Endodermal cell (in vitro differentiated cells): Measurements from ENCODE around the gene FGFR3. TPM values are rescaled to one million over a fixed set of nuclear protein-coding genes. Genes with fewer than 3 reads are reported as not detected.

Source experiments
- DNase-seq: peaks from one replicate; pipeline ENCODE4 v3.0.0-alpha.2; 2017
- H3K27ac ChIP-seq: 2 replicates; pipeline ENCODE4 v1.5.1; 2013; ENCODE audit warnings: mild to moderate bottlenecking, low read depth, low read length, moderate library complexity
- H3K27me3 ChIP-seq: 2 replicates; pipeline ENCODE4 v1.6.1; 2013; ENCODE audit warnings: mild to moderate bottlenecking, low read length, moderate library complexity; ENCODE audit not compliant: insufficient read depth, control insufficient read depth, poor library complexity, severe bottlenecking
- H3K36me3 ChIP-seq: 2 replicates; pipeline ENCODE4 v1.7.0; 2013; ENCODE audit warnings: mild to moderate bottlenecking, low read length, moderate library complexity; ENCODE audit not compliant: control insufficient read depth, insufficient read depth
- H3K4me1 ChIP-seq: one replicate; pipeline ENCODE4 v1.7.0; 2013; ENCODE audit warnings: low read length; ENCODE audit not compliant: control insufficient read depth, insufficient read depth
- H3K4me3 ChIP-seq: 2 replicates; pipeline ENCODE4 v1.5.1; 2013; ENCODE audit warnings: mild to moderate bottlenecking, low read length, moderate library complexity
- H3K9ac ChIP-seq: 2 replicates; pipeline ENCODE4 v1.6.1; 2013; ENCODE audit warnings: mild to moderate bottlenecking, low read length, moderate library complexity; ENCODE audit not compliant: poor library complexity, severe bottlenecking; ENCODE audit errors: extremely low read depth
- H3K9me3 ChIP-seq: 2 replicates; pipeline ENCODE4 v1.6.1; 2013; ENCODE audit warnings: mild to moderate bottlenecking, low read length, moderate library complexity; ENCODE audit not compliant: control insufficient read depth
- H3K27ac Mint-ChIP-seq: 2 replicates; pipeline ENCODE4 v1.8.0; 2020; ENCODE audit warnings: mixed read lengths
- H3K27me3 Mint-ChIP-seq: 2 replicates; pipeline ENCODE4 v1.8.0; 2021; ENCODE audit warnings: mild to moderate bottlenecking, mixed read lengths; ENCODE audit not compliant: insufficient read depth
- H3K36me3 Mint-ChIP-seq: 2 replicates; pipeline ENCODE4 v1.8.0; 2020; ENCODE audit warnings: low read depth, mixed read lengths
- H3K4me1 Mint-ChIP-seq: 2 replicates; pipeline ENCODE4 v1.8.0; 2020; ENCODE audit warnings: mixed read lengths
- H3K4me3 Mint-ChIP-seq: 2 replicates; pipeline ENCODE4 v1.8.0; 2020; ENCODE audit warnings: mild to moderate bottlenecking, moderate library complexity, mixed read lengths
- H3K9me3 Mint-ChIP-seq: 2 replicates; pipeline ENCODE4 v1.8.0; 2020; ENCODE audit warnings: mild to moderate bottlenecking, mixed read lengths
- WGBS, 2 experiments: methylation state at CpG; one replicate each; pipeline versions ENCODE4 v1.1.5 to v1.1.7; 2013; ENCODE audit warnings: missing lambda C conversion rate in 2 of 2, mixed read lengths in 1 of 2; ENCODE audit not compliant: insufficient coverage in 1 of 2, insufficient read length in 1 of 2; 5-methylcytosine and 5-hydroxymethylcytosine counted together
- total RNA-seq, 2 donors: library from RNA; stranded (reverse); fragmentation: NEBNext Ultra II Directional in 1 of 2; extraction: Animal tissue kit (Norgen Biotek cat#: 25700) in 1 of 2; gene quantifications; 2 replicates in 1 of 2; 3 replicates in 1 of 2; pipeline ENCODE4 v1.2.1, GENCODE V29; 2021
- TF ChIP-seq, protein P1 (sequence below): fragments of 200-600 bp; sonication (generic); conservative IDR thresholded peaks from 2 replicates; pipeline ENCODE4 v1.5.0; 2021; ENCODE audit warnings: antibody characterized with exemption, mild to moderate bottlenecking

The FGFR3 gene
- total RNA-seq, 2 donors from 2014 or later, result 107 to 125 TPM

DNA sequence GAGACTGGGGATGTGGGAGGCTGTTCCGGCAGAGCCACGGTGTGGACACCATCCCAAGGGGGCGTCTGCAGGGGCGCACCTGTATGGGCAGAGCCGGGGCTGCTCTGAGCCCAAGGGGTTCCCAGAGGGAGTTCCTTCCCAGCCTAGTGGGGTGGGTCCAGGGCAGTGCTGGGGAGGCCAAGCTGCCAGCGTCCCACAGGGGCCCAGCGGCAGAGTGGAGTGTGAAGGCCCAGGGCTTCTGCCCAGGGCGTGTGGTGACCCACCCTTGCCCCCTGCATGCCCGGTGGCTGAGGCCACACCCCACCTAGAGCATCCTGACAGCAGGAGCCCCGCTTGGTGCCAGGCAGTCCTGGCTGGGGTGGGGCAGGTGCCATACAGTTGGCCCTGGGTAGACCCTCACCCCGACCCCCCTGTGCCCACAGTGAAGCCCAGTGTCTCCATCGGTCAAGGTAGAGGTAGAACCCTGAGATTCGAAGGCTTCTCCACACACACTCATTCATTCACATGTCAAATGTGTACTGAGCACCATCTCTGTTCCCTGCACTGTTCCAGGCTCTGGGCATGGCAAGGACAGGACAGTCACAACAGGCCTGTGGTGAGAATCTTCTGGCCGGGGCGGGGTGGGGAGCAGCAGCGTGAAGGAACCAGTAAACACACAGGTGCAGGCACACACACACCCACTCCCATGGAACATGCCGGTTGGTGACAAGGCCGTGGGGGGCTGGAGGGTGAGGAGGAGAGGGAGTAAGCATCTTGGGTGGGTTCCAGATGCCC, 42.5 kb upstream of the FGFR3 start:
- TF ChIP-seq, protein P1, sequence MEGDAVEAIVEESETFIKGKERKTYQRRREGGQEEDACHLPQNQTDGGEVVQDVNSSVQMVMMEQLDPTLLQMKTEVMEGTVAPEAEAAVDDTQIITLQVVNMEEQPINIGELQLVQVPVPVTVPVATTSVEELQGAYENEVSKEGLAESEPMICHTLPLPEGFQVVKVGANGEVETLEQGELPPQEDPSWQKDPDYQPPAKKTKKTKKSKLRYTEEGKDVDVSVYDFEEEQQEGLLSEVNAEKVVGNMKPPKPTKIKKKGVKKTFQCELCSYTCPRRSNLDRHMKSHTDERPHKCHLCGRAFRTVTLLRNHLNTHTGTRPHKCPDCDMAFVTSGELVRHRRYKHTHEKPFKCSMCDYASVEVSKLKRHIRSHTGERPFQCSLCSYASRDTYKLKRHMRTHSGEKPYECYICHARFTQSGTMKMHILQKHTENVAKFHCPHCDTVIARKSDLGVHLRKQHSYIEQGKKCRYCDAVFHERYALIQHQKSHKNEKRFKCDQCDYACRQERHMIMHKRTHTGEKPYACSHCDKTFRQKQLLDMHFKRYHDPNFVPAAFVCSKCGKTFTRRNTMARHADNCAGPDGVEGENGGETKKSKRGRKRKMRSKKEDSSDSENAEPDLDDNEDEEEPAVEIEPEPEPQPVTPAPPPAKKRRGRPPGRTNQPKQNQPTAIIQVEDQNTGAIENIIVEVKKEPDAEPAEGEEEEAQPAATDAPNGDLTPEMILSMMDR, result no peak
- no peaks in the 10 kb centered on the region for H3K36me3 ChIP-seq
- 91% methylated on average over 7 to 17 of the region's 18 CpGs for WGBS, 2 experiments
- H3K9ac ChIP-seq, result no peak overlapping the region
- no peaks in the 10 kb centered on the region for H3K27me3 ChIP-seq
- no peak overlapping the region for H3K4me3 ChIP-seq
- no peaks in the 10 kb centered on the region for H3K9me3 ChIP-seq
- H3K4me1 Mint-ChIP-seq, result no peaks in the 10 kb centered on the region
- no peak overlapping the region for H3K27ac ChIP-seq
- no peaks in the 10 kb centered on the region for H3K36me3 Mint-ChIP-seq
- no peaks in the 10 kb centered on the region for H3K4me1 ChIP-seq
- H3K27me3 Mint-ChIP-seq, result no peaks in the 10 kb centered on the region
- no peaks in the 10 kb centered on the region for H3K9me3 Mint-ChIP-seq
- no peak overlapping the region for H3K27ac Mint-ChIP-seq
- H3K4me3 Mint-ChIP-seq, result no peak overlapping the region
- DNase-seq, result no peak

- H3K4me3 Mint-ChIP-seq, result no peak overlapping the region
- Histone ChIP-seq H3K27me3 (no peaks in the 10 kb centered on the region), H3K27ac (no peak overlapping the region), H3K9ac (no peak overlapping the region), H3K36me3 (no peaks in the 10 kb centered on the region), H3K9me3 (no peaks in the 10 kb centered on the region), H3K4me3 (no peak overlapping the region), H3K4me1 (no peaks in the 10 kb centered on the region)
- no peak overlapping the region for H3K27ac Mint-ChIP-seq
- 90 to 93% methylated on average over 15 to 31 of the region's 31 CpGs for WGBS, 2 experiments
- H3K4me1 Mint-ChIP-seq, result no peaks in the 10 kb centered on the region
- no peaks in the 10 kb centered on the region for H3K9me3 Mint-ChIP-seq
- DNase-seq, result no peak
- H3K36me3 Mint-ChIP-seq, result no peaks in the 10 kb centered on the region
- TF ChIP-seq, protein P1, result no peak
- H3K27me3 Mint-ChIP-seq, result no peaks in the 10 kb centered on the region
These were observed 41.8 kb upstream of the FGFR3 start for GRCh38 chr4:1751155-1751918.

GRCh38 chr4:1751919-1752283, 41.2 kb upstream of the FGFR3 start:
- Histone ChIP-seq H3K27ac (no peak overlapping the region), H3K36me3 (no peaks in the 10 kb centered on the region), H3K4me3 (no peak overlapping the region), H3K4me1 (no peaks in the 10 kb centered on the region), H3K27me3 (no peaks in the 10 kb centered on the region), H3K9ac (no peak overlapping the region), H3K9me3 (no peaks in the 10 kb centered on the region)
- Mint-ChIP-seq H3K4me1 (no peaks in the 10 kb centered on the region), H3K27me3 (no peaks in the 10 kb centered on the region), H3K27ac (no peak overlapping the region), H3K9me3 (no peaks in the 10 kb centered on the region), H3K4me3 (no peak overlapping the region), H3K36me3 (no peaks in the 10 kb centered on the region)
- 85 to 92% methylated on average over 4 to 8 of the region's 8 CpGs for WGBS, 2 experiments
- DNase-seq, result no peak
- TF ChIP-seq, protein P1, result no peak
